ENCODE results near the gene EIF4H. TPM values are rescaled to one million over a fixed set of nuclear protein-coding genes. Genes with fewer than 3 reads are reported as not detected.

Gene EIF4H
- total RNA-seq, 1 donor from 2014 or later = 295 TPM

DNA sequence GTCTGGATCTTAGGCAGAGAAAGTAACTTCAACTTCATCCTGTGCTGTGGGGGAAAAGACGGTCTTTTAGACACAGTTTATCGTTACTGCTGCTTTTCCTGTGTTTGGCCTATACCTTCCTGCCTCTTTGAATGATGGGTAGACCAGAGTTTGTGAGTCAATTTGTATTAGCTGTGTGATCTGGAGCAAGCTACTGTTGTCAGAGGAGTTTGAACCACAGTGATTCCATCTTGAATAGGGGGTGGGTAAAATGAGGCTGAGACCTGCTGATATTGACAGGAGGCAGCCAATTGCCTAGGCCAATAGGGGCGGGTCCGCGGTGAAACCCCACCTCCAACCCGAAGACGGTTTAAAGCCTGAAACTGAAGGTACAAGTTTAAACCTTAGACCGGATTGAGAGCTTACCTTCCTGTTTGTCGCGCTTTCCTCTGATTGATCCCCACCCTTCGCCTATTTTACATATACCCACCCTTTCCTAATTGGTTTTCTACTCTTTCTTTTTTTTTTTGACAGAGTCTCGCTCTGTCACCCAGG is 35.8 kb upstream of the EIF4H start:
- Mint-ChIP-seq H3K9me3 (no peaks in the 10 kb centered on the region), H3K27ac (ENCODE audit: unreplicated experiment) (no peak overlapping the region), H3K27me3 (ENCODE audit: low read depth) (peaks cover 5% of the 10 kb centered on the region), H3K4me1 (peaks cover 19% of the 10 kb centered on the region), H3K36me3 (ENCODE audit: low read depth) (no peaks in the 10 kb centered on the region), H3K4me3 (no peak overlapping the region)
- DNase-seq (ENCODE audit: low read depth, low spot score) = no peak
- TF ChIP-seq, protein P1, sequence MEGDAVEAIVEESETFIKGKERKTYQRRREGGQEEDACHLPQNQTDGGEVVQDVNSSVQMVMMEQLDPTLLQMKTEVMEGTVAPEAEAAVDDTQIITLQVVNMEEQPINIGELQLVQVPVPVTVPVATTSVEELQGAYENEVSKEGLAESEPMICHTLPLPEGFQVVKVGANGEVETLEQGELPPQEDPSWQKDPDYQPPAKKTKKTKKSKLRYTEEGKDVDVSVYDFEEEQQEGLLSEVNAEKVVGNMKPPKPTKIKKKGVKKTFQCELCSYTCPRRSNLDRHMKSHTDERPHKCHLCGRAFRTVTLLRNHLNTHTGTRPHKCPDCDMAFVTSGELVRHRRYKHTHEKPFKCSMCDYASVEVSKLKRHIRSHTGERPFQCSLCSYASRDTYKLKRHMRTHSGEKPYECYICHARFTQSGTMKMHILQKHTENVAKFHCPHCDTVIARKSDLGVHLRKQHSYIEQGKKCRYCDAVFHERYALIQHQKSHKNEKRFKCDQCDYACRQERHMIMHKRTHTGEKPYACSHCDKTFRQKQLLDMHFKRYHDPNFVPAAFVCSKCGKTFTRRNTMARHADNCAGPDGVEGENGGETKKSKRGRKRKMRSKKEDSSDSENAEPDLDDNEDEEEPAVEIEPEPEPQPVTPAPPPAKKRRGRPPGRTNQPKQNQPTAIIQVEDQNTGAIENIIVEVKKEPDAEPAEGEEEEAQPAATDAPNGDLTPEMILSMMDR (conservative IDR thresholded peaks at IDR 0.05) = no peak

DNA sequence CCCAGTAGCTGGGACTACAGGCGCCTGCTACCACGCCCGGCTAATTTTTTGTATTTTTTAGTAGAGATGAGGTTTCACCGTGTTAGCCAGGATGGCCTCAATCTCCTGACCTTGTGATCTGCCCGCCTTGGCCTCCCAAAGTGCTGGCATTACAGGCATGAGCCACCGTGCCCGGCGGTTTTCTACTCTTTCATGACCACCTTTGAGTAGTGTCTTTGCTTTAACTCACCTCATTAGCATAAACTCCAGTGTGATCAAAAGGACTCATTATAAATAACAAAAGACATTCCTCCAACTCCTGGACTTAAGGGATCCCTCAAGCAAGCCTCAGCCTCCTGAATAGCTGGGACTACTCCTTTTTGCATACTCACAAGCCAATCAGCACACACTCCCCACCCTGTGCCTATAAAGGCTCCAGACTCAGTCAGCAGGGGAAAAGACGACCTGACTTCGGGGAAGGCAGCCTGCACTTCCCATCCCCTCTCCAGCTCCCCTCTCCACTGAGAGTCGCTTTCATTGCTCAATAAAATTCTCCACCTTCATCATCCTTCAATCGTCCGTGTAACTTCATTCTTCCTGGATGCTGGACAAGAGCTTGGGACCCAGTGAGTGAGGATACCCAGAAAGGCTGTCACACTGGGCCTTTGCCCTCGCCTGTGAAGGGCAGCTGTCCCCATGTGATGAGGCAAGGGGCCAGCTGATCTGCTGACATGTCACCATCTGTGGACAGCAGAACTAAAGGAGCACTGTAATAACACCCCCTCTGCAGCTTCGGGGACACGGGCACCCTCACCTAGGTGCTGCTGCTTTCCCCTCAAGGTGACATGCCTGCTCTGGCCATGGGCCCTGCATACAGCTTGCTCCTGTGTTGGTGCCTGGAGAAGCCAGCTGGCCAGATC is 35.0 kb upstream of the EIF4H start:
- no peak overlapping the region for H3K27ac Mint-ChIP-seq (ENCODE audit: unreplicated experiment)

GRCh38 chr7:74141705-74142104 is 32.5 kb upstream of the EIF4H start:
- no peak for DNase-seq (ENCODE audit: low read depth, low spot score)
- H3K9me3 Mint-ChIP-seq = no peaks in the 10 kb centered on the region
- H3K27me3 Mint-ChIP-seq (ENCODE audit: low read depth) = peaks cover 5% of the 10 kb centered on the region
- H3K4me1 Mint-ChIP-seq = peaks cover 25% of the 10 kb centered on the region
- no peaks in the 10 kb centered on the region for H3K36me3 Mint-ChIP-seq (ENCODE audit: low read depth)
- TF ChIP-seq, protein P1 (conservative IDR thresholded peaks at IDR 0.05) = no peak
- no peak overlapping the region for H3K4me3 Mint-ChIP-seq
- H3K27ac Mint-ChIP-seq (ENCODE audit: unreplicated experiment) = no peak overlapping the region

More for the DNA sequence above, 35.0 kb upstream of the EIF4H start:
- peaks cover 5% of the 10 kb centered on the region for H3K27me3 Mint-ChIP-seq (ENCODE audit: low read depth)
- TF ChIP-seq, protein P1 (conservative IDR thresholded peaks at IDR 0.05) = no peak
- no peaks in the 10 kb centered on the region for H3K9me3 Mint-ChIP-seq
- H3K4me3 Mint-ChIP-seq = no peak overlapping the region
- peaks cover 20% of the 10 kb centered on the region for H3K4me1 Mint-ChIP-seq
- H3K36me3 Mint-ChIP-seq (ENCODE audit: low read depth) = no peaks in the 10 kb centered on the region
- no peak for DNase-seq (ENCODE audit: low read depth, low spot score)

DNA sequence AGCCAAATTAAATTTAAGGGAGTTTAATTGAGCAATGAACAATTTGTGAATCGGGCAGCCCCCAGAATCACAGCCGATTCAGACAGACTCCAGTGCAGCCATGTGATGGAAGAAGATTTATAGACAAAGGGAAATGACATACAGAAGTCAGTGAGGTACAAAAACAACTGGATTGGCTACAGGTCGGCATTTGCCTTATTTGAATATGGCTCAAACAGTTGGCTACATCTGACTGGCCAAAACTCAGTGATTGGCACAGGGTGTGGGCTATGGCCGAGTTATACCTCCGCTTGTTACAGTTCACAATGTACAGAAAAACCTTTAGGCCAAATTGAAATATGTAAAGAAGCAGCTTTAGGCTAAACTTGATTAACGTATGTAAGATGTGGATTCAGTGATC is 30.8 kb upstream of the EIF4H start:
- DNase-seq (ENCODE audit: low read depth, low spot score) = no peak
- H3K9me3 Mint-ChIP-seq = no peaks in the 10 kb centered on the region
- no peak overlapping the region for H3K27ac Mint-ChIP-seq (ENCODE audit: unreplicated experiment)
- H3K4me3 Mint-ChIP-seq = no peak overlapping the region
- H3K4me1 Mint-ChIP-seq = peaks cover 22% of the 10 kb centered on the region
- TF ChIP-seq, protein P1 (conservative IDR thresholded peaks at IDR 0.05) = no peak
- H3K36me3 Mint-ChIP-seq (ENCODE audit: low read depth) = no peaks in the 10 kb centered on the region
- H3K27me3 Mint-ChIP-seq (ENCODE audit: low read depth) = peaks cover 5% of the 10 kb centered on the region

DNA sequence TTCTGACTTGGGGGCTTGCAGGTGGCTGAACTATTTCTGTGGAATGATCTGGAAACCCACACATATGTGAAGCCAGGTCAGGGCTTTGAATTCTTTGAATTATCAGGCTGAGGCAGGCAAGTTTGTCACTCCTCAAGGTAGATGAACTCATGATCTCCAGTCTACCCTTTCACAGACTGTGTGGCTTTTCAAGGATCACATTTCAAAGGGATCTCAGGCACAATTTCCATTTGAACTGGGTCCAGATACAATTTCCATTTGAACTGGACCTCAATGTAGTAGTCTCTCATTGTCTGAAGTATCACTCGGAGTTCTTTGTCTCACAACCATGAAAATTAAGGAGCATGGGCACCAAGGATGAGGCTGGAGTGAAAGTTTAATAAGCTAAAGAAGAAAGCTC is 25.7 kb upstream of the EIF4H start:
- Mint-ChIP-seq H3K36me3 (ENCODE audit: low read depth) (no peaks in the 10 kb centered on the region), H3K9me3 (no peaks in the 10 kb centered on the region), H3K27me3 (ENCODE audit: low read depth) (no peaks in the 10 kb centered on the region), H3K4me3 (no peak overlapping the region), H3K27ac (ENCODE audit: unreplicated experiment) (no peak overlapping the region), H3K4me1 (peaks cover 9% of the 10 kb centered on the region)
- no peak for DNase-seq (ENCODE audit: low read depth, low spot score)
- TF ChIP-seq, protein P1 (conservative IDR thresholded peaks at IDR 0.05) = no peak
